WTC11 (cell line): Measurements from ENCODE around the gene CTDSPL2. TPM values are rescaled to one million over a fixed set of nuclear protein-coding genes. Genes with fewer than 3 reads are reported as not detected.

Experiments
- ATAC-seq: fragments of 200-7000 bp; cut with Tn5 transposase; 2 replicates; pipeline ENCODE4 v1.10.0; 2021; ENCODE audit warnings: mild to moderate bottlenecking, moderate library complexity
- Bru-seq: library from RNA; stranded (reverse); fragments of 400-500 nt; gene quantifications from one replicate; lab custom pipeline; 2021; lab: Mats Ljungman, UMichigan
- CTCF ChIA-PET: fragments of 300-600 bp; sonication (Branson Sonifier 250); formaldehyde crosslinking; loops from one replicate; lab custom pipeline; 2021; ENCODE audit warnings: antibody characterized with exemption; lab: Charles Lee
- POLR2A ChIA-PET: fragments of 350-600 bp; sonication (Branson Sonifier 250); formaldehyde crosslinking; loops from one replicate; lab custom pipeline; 2021; ENCODE audit warnings: antibody characterized with exemption; lab: Charles Lee
- DNase-seq: peaks from one replicate; pipeline ENCODE4 v3.0.0; 2021; ENCODE audit warnings: low spot score
- H3K27ac Mint-ChIP-seq: 2 replicates; pipeline ENCODE4 v1.8.0; 2021; ENCODE audit warnings: mixed read lengths
- H3K27me3 Mint-ChIP-seq: 2 replicates; pipeline ENCODE4 v1.8.0; 2021; ENCODE audit warnings: low read depth, mild to moderate bottlenecking, moderate library complexity, mixed read lengths
- H3K36me3 Mint-ChIP-seq: 2 replicates; pipeline ENCODE4 v1.8.0; 2021; ENCODE audit warnings: mixed read lengths
- H3K4me1 Mint-ChIP-seq: 2 replicates; pipeline ENCODE4 v1.8.0; 2022; ENCODE audit warnings: mixed read lengths
- H3K4me3 Mint-ChIP-seq: 2 replicates; pipeline ENCODE4 v1.8.0; 2021; ENCODE audit warnings: mild to moderate bottlenecking, moderate library complexity, mixed read lengths
- H3K9me3 Mint-ChIP-seq: 2 replicates; pipeline ENCODE4 v1.8.0; 2021; ENCODE audit warnings: mixed read lengths
- CBFB ChIP-seq: sonication (generic); formaldehyde crosslinking; IDR thresholded peaks from 2 replicates; pipeline ENCODE4 v1.8.1; 2022; ENCODE audit warnings: mild to moderate bottlenecking, low read depth, missing genetic modification reagents
- FOXK1 ChIP-seq: sonication (generic); formaldehyde crosslinking; IDR thresholded peaks from 2 replicates; pipeline ENCODE4 v1.8.0; 2022; ENCODE audit warnings: mild to moderate bottlenecking, moderate library complexity, missing genetic modification reagents
- GRHL2 ChIP-seq: fragments of 250-450 bp; sonication (Bioruptor Pico); IDR thresholded peaks from 2 replicates; pipeline ENCODE4 v1.8.0; 2022; ENCODE audit warnings: mild to moderate bottlenecking, moderate library complexity; ENCODE audit not compliant: insufficient replicate concordance, severe bottlenecking
- PRRX2 ChIP-seq: fragments of 250-450 bp; sonication (Bioruptor Pico); IDR thresholded peaks from 2 replicates; pipeline ENCODE4 v1.8.0; 2021; ENCODE audit warnings: mild to moderate bottlenecking
- RELA ChIP-seq: sonication (generic); formaldehyde crosslinking; IDR thresholded peaks from 2 replicates; pipeline ENCODE4 v1.8.1; 2022; ENCODE audit warnings: missing genetic modification reagents, mild to moderate bottlenecking, borderline replicate concordance
- SMAD4 ChIP-seq: sonication (generic); formaldehyde crosslinking; IDR thresholded peaks from 2 replicates; pipeline ENCODE4 v1.8.0; 2022; ENCODE audit warnings: mild to moderate bottlenecking, missing genetic modification reagents
- SOX15 ChIP-seq: fragments of 250-450 bp; sonication (Bioruptor Pico); IDR thresholded peaks from 2 replicates; pipeline ENCODE4 v1.9.0; 2021; ENCODE audit warnings: mild to moderate bottlenecking
- SP1 ChIP-seq: sonication (generic); formaldehyde crosslinking; conservative IDR thresholded peaks from 2 replicates; pipeline ENCODE4 v1.8.1; 2022; ENCODE audit warnings: missing genetic modification reagents
- STAT6 ChIP-seq: sonication (generic); formaldehyde crosslinking; conservative IDR thresholded peaks from 2 replicates; pipeline ENCODE4 v1.8.1; 2023; ENCODE audit warnings: mild to moderate bottlenecking, low read depth, missing genetic modification reagents, moderate library complexity
- TEAD1 ChIP-seq: sonication (generic); formaldehyde crosslinking; IDR thresholded peaks from 2 replicates; pipeline ENCODE4 v1.8.0; 2022; ENCODE audit warnings: mild to moderate bottlenecking, missing genetic modification reagents
- TEAD4 ChIP-seq: sonication (generic); formaldehyde crosslinking; IDR thresholded peaks from 2 replicates; pipeline ENCODE4 v1.8.0; 2022; ENCODE audit warnings: mild to moderate bottlenecking, missing genetic modification reagents
- USF1 ChIP-seq: sonication (generic); formaldehyde crosslinking; IDR thresholded peaks from 2 replicates; pipeline ENCODE4 v1.8.0; 2022; ENCODE audit warnings: mild to moderate bottlenecking, missing genetic modification reagents
- ZBTB21 ChIP-seq: sonication (generic); formaldehyde crosslinking; IDR thresholded peaks from 2 replicates; pipeline ENCODE4 v1.8.1; 2023; ENCODE audit warnings: mild to moderate bottlenecking, missing genetic modification reagents, borderline replicate concordance
- ZBTB43 ChIP-seq: sonication (generic); formaldehyde crosslinking; IDR thresholded peaks from 2 replicates; pipeline ENCODE4 v1.8.1; 2023; ENCODE audit warnings: mild to moderate bottlenecking, missing genetic modification reagents
- ZNF219 ChIP-seq: sonication (generic); formaldehyde crosslinking; IDR thresholded peaks from 2 replicates; pipeline ENCODE4 v1.8.0; 2023; ENCODE audit warnings: missing genetic modification reagents, mild to moderate bottlenecking, borderline replicate concordance
- ZNF317 ChIP-seq: sonication (generic); formaldehyde crosslinking; IDR thresholded peaks from 2 replicates; pipeline ENCODE4 v1.8.1; 2023; ENCODE audit warnings: low read depth, mild to moderate bottlenecking, moderate library complexity, missing genetic modification reagents, borderline replicate concordance
- ZNF416 ChIP-seq: fragments of 250-450 bp; sonication (Bioruptor Pico); IDR thresholded peaks from 2 replicates; pipeline ENCODE4 v1.9.0; 2021; ENCODE audit warnings: mild to moderate bottlenecking, inconsistent platforms
- ZNF671 ChIP-seq: fragments of 250-450 bp; sonication (Bioruptor Pico); IDR thresholded peaks from 2 replicates; pipeline ENCODE4 v1.8.0; 2021; ENCODE audit warnings: mild to moderate bottlenecking
- ZSCAN18 ChIP-seq: fragments of 250-450 bp; sonication (Bioruptor Pico); IDR thresholded peaks from 2 replicates; pipeline ENCODE4 v2.1.2; 2022; ENCODE audit warnings: mild to moderate bottlenecking, moderate library complexity
- long read RNA-seq, 3 experiments: library from RNA in 1 of 3; library from capped mRNA in 1 of 3; library from polyadenylated mRNA in 1 of 3; unstranded in 2 of 3; stranded (forward) in 1 of 3; transcript quantifications; one replicate each; pipeline ENCODE4 v2.0.0, GENCODE V29; 2021
- total RNA-seq: library from RNA; stranded (reverse); gene quantifications from 3 replicates; pipeline ENCODE4 v1.2.3, GENCODE V29; 2021
- TF ChIP-seq, protein P1 (sequence below): sonication (generic); formaldehyde crosslinking; IDR thresholded peaks from 2 replicates; pipeline ENCODE4 v1.8.0; 2023; ENCODE audit warnings: missing genetic modification reagents
- TF ChIP-seq, protein P2 (sequence below): fragments of 200-600 bp; IDR thresholded peaks from 2 replicates; pipeline ENCODE4 v1.8.0; 2022; ENCODE audit warnings: antibody characterized with exemption

Gene CTDSPL2
- total RNA-seq (56.8 to 65.2 TPM (median 61.8 TPM) in 3 replicates), Bru-seq, nascent RNA (percentile 88 among the genes with signal in this experiment)
- long read RNA-seq, experiment 1, full-length matches to known transcripts: 176 of 287 reads
- long read RNA-seq, experiment 1, partial matches to known transcripts: 15 of 287 reads
- long read RNA-seq, experiment 1, other reads (novel, unspliced or antisense): 96 of 287 reads
- long read RNA-seq, experiment 2, full-length matches to known transcripts: 12 of 39 reads
- long read RNA-seq, experiment 2, partial matches to known transcripts: 16 of 39 reads
- long read RNA-seq, experiment 2, other reads (novel, unspliced or antisense): 11 of 39 reads
- long read RNA-seq, experiment 3, full-length matches to known transcripts: 14 of 23 reads
- long read RNA-seq, experiment 3, partial matches to known transcripts: 4 of 23 reads
- long read RNA-seq, experiment 3, other reads (novel, unspliced or antisense): 5 of 23 reads

DNA sequence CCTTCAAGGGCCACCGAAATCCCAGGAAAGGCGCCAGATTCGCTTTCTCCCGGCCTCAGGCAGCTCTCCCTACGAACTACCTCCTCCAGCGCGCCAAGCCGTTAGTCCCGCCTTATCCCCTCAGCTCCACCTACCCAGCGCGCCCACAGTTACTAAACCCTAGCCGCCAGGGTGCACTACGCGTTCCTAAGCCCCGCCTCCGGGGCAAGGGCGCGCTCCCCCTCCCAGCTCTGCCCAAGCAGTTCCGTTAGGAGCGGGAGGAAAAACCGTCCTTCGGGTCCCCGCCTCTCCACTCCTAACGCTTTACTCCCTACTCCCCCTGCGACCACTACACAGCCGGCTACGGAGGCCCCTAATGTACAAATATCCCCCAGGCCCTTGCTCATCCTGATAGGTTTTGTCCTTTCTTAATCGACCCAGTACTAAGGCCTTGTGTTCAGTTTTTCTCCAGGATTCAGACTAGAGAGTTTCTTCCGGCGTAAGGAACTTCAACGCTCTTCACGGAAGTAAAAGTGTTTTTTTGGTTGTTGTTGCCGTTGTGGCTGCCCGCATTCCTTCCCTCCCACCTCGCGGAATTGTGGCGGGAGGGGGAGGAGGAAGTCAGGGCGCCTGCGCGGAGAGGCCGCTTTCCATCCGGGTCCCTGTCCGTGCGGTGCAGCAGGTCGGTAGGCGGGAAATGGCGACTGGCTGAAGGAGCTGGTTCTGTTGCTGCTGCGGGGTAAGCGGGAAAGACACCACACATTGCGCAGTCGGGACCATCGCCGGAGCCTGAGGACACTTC, at the start of gene CTDSPL2:
TSS of gene CTDSPL2 (plus strand) at position 655 of the 781 bp plus-strand sequence. CDS start 31,386 bp downstream, outside the sequence.
- Mint-ChIP-seq H3K27ac (peak within 1 kb of the TSS; percentile 100), H3K4me3 (peak within 1 kb of the TSS; percentile 95), H3K27me3 (no peaks in the 10 kb centered on the region; the same call in 1 of the 2 replicates), H3K4me1 (peaks cover 19% of the 10 kb centered on the region), H3K9me3 (no peaks in the 10 kb centered on the region), H3K36me3 (peaks cover 4% of the 10 kb centered on the region; the same call in 1 of the 2 replicates)
- CTCF ChIA-PET: interaction anchor here (0.5 to 2.7 kb wide), 23 partner anchors 8 to 523 kb away, joined by 3 to 26 read pairs (median 4); partner anchors contain the start of genes GOLM2 and SPG11
- ATAC-seq (peak; percentile 98), DNase-seq (peak; percentile 98)
- POLR2A ChIA-PET: interaction anchor here (0.5 to 2.5 kb wide), 12 partner anchors 9 to 615 kb away, joined by 3 to 21 read pairs (median 4); partner anchors contain the start of genes EIF3J and GOLM2
- TF ChIP-seq SP1 (CRISPR knock-in tag): peak; percentile 76
- TF ChIP-seq, protein P1, sequence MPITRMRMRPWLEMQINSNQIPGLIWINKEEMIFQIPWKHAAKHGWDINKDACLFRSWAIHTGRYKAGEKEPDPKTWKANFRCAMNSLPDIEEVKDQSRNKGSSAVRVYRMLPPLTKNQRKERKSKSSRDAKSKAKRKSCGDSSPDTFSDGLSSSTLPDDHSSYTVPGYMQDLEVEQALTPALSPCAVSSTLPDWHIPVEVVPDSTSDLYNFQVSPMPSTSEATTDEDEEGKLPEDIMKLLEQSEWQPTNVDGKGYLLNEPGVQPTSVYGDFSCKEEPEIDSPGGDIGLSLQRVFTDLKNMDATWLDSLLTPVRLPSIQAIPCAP: no peak
- TF ChIP-seq FOXK1: peak; percentile 66; the same call in 1 of the 2 replicates
- no peak for TF ChIP-seq RELA (CRISPR knock-in tag)
- 0 out of 2 replicates have a peak, but pooled peaks have one; percentile 17 for TF ChIP-seq ZBTB43 (CRISPR knock-in tag)
- no peak for TF ChIP-seq GRHL2 (CRISPR knock-in tag)
- no peak for TF ChIP-seq ZNF416 (CRISPR knock-in tag)
- TF ChIP-seq, protein P2, sequence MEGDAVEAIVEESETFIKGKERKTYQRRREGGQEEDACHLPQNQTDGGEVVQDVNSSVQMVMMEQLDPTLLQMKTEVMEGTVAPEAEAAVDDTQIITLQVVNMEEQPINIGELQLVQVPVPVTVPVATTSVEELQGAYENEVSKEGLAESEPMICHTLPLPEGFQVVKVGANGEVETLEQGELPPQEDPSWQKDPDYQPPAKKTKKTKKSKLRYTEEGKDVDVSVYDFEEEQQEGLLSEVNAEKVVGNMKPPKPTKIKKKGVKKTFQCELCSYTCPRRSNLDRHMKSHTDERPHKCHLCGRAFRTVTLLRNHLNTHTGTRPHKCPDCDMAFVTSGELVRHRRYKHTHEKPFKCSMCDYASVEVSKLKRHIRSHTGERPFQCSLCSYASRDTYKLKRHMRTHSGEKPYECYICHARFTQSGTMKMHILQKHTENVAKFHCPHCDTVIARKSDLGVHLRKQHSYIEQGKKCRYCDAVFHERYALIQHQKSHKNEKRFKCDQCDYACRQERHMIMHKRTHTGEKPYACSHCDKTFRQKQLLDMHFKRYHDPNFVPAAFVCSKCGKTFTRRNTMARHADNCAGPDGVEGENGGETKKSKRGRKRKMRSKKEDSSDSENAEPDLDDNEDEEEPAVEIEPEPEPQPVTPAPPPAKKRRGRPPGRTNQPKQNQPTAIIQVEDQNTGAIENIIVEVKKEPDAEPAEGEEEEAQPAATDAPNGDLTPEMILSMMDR: no peak
- TF ChIP-seq ZNF671 (CRISPR knock-in tag): no peak
- no peak for TF ChIP-seq STAT6 (CRISPR knock-in tag)
- 0 out of 2 replicates have a peak, but pooled peaks have one; percentile 16 for TF ChIP-seq TEAD4
- no peak for TF ChIP-seq CBFB (CRISPR knock-in tag)
- TF ChIP-seq ZBTB21 (CRISPR knock-in tag): peak; percentile 52; the same call in 1 of the 2 replicates
- TF ChIP-seq ZNF219: no peak
- TF ChIP-seq SOX15 (CRISPR knock-in tag): no peak
- TF ChIP-seq SMAD4: no peak
- no peak for TF ChIP-seq ZSCAN18
- no peak for TF ChIP-seq ZNF317 (CRISPR knock-in tag)
- peak; percentile 61; the same call in 1 of the 2 replicates for TF ChIP-seq TEAD1 (CRISPR knock-in tag)
- no peak for TF ChIP-seq PRRX2 (CRISPR knock-in tag)
- peak; percentile 31; the same call in 1 of the 2 replicates for TF ChIP-seq USF1 (CRISPR knock-in tag)
